ENCODE data around the gene FAAP20.

DNA sequence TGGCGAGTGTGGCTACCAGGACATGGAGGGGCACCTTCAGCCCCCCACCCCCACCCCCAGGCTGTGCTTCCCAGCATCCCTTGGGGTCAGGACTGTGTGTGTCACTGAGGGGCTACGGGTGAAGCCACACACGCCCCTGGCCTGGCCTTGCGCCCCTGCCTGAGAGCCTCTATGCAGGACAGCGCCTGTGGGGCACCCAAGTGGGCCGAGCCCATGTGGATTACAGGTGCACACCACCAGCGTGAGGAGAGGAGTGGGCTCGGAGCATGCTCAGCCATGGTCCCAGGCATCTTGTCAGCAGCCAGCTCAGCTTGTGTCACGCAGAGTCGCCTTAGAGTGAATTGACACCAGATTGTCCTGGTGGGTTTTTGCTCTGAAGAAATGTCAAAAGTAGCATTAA lies 27.9 kb downstream of the FAAP20 start:
- TF ChIP-seq, protein P1, sequence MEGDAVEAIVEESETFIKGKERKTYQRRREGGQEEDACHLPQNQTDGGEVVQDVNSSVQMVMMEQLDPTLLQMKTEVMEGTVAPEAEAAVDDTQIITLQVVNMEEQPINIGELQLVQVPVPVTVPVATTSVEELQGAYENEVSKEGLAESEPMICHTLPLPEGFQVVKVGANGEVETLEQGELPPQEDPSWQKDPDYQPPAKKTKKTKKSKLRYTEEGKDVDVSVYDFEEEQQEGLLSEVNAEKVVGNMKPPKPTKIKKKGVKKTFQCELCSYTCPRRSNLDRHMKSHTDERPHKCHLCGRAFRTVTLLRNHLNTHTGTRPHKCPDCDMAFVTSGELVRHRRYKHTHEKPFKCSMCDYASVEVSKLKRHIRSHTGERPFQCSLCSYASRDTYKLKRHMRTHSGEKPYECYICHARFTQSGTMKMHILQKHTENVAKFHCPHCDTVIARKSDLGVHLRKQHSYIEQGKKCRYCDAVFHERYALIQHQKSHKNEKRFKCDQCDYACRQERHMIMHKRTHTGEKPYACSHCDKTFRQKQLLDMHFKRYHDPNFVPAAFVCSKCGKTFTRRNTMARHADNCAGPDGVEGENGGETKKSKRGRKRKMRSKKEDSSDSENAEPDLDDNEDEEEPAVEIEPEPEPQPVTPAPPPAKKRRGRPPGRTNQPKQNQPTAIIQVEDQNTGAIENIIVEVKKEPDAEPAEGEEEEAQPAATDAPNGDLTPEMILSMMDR (IDR thresholded peaks at IDR 0.05; ENCODE audit: low read length), result no peak
- no peak for TF ChIP-seq EZH2phosphoT487 (IDR thresholded peaks at IDR 0.05; ENCODE audit: low read length)
